ENCODE data around the gene NEK7. TPM values are rescaled to one million over a fixed set of nuclear protein-coding genes. Genes with fewer than 3 reads are reported as not detected.

Gene NEK7
- total RNA-seq, 2 experiments from 2014 or later: 61.5 to 63.2 TPM

- POLR2A ChIA-PET: no interaction called here
- Mint-ChIP-seq H3K27ac (no peak overlapping the region), H3K4me3 (no peak overlapping the region), H3K36me3 (ENCODE audit: low read depth) (peaks cover 26% of the 10 kb centered on the region), H3K4me1 (ENCODE audit: low read depth) (peaks cover 12% of the 10 kb centered on the region), H3K9me3 (ENCODE audit: insufficient read depth) (peaks cover 4% of the 10 kb centered on the region), H3K27me3 (ENCODE audit: low read depth) (no peaks in the 10 kb centered on the region)
- no peak for DNase-seq
- no peak for ATAC-seq
- CTCF ChIA-PET: interaction anchor here (0.6 to 0.8 kb wide), 3 partner anchors 37 to 75 kb away, joined by 3 read pairs; no protein-coding TSS in a partner anchor
These were observed 88.6 kb downstream of the NEK7 start for GRCh38 chr1:198245379-198245778.

DNA sequence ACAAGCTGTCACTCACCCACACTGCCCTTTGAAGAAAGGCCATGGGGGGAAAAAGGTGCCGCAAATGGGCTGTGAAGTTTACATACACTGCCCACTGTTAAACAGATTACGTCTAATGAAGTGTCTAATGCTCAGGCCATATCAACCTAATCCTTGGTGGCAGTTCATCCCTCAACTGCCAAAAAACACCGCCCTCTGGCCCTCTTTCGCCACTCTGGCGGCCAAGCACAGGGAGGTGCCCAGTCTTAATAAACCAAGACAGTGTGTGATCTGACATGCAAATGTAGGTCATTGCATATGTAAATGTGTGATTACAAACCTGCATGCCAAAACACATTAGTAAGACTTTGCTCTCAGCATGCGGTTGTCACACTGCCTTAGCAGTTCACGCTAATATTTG is 89.5 kb downstream of the NEK7 start:
- no peaks in the 10 kb centered on the region for H3K27me3 Mint-ChIP-seq (ENCODE audit: low read depth)
- ChIA-PET POLR2A (interaction anchor here (0.5 kb wide), 1 partner anchor 267 kb away, joined by 3 read pairs; no protein-coding TSS in a partner anchor), CTCF (no interaction called here)
- peaks cover 11% of the 10 kb centered on the region for H3K4me1 Mint-ChIP-seq (ENCODE audit: low read depth)
- ATAC-seq (no peak), DNase-seq (no peak)
- H3K4me3 Mint-ChIP-seq: no peak overlapping the region
- peaks cover 26% of the 10 kb centered on the region for H3K36me3 Mint-ChIP-seq (ENCODE audit: low read depth)
- no peak overlapping the region for H3K27ac Mint-ChIP-seq
- peaks cover 4% of the 10 kb centered on the region for H3K9me3 Mint-ChIP-seq (ENCODE audit: insufficient read depth)

DNA sequence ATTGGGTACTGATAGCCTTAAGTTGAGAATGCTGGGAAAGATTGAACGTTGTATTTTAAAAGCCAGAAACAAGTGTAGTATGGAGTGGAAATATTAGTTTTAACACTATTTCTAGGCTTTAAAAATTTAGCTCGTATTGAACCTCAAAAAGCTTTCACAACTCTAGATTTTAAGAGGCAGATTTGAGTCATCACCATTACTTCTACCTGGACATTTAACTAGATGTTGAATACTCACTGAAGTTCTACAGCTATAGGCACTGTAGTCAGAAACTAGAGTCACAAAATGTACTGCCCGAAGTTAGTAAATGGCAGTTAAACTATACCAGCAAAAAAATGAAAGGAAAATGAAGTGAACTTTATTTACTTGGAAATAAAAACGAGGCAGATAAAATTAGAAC is 96.5 kb downstream of the NEK7 start:
- Mint-ChIP-seq H3K9me3 (ENCODE audit: insufficient read depth) (peaks cover 2% of the 10 kb centered on the region), H3K27me3 (ENCODE audit: low read depth) (no peaks in the 10 kb centered on the region), H3K4me1 (ENCODE audit: low read depth) (peaks cover 30% of the 10 kb centered on the region), H3K4me3 (no peak overlapping the region), H3K27ac (no peak overlapping the region), H3K36me3 (ENCODE audit: low read depth) (peaks cover 27% of the 10 kb centered on the region)
- POLR2A ChIA-PET: no interaction called here
- CTCF ChIA-PET: interaction anchor here (0.8 to 1.6 kb wide), 2 partner anchors 32 to 65 kb away, joined by 3 to 4 read pairs; no protein-coding TSS in a partner anchor
- ATAC-seq: no peak
- no peak for DNase-seq

DNA sequence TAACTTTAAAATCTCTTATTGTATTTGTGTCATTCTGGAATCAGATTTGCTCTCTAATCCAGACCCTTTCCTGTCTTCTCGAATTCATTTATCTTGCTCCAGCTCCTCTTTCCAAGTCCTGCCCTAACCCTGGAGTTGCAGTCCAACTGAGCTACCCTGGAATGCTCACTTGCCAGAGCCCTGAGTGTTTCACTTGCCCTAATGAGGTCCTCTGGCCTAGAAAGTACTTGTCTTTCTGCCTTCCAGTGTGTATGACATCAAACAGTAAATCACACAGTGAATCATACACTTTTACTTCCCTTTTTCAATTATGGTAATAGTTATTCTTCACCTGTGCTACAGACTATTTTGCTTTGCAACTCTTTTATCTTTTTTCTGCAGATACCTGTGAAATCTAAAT is 96.9 kb downstream of the NEK7 start:
- peaks cover 33% of the 10 kb centered on the region for H3K4me1 Mint-ChIP-seq (ENCODE audit: low read depth)

GRCh38 chr1:198254521-198254920 is 97.7 kb downstream of the NEK7 start:
- peaks cover 32% of the 10 kb centered on the region for H3K4me1 Mint-ChIP-seq (ENCODE audit: low read depth)
- CTCF ChIA-PET: interaction anchor here (0.7 to 1.6 kb wide), 5 partner anchors 10 to 110 kb away, joined by 3 to 4 read pairs (median 4); no protein-coding TSS in a partner anchor
- no peak overlapping the region for H3K27ac Mint-ChIP-seq
- H3K9me3 Mint-ChIP-seq (ENCODE audit: insufficient read depth): no peaks in the 10 kb centered on the region
- H3K36me3 Mint-ChIP-seq (ENCODE audit: low read depth): peaks cover 19% of the 10 kb centered on the region
- H3K27me3 Mint-ChIP-seq (ENCODE audit: low read depth): no peaks in the 10 kb centered on the region
- POLR2A ChIA-PET: interaction anchor here (0.7 kb wide), 1 partner anchor 15 kb away, joined by 3 read pairs; no protein-coding TSS in a partner anchor
- no peak overlapping the region for H3K4me3 Mint-ChIP-seq
- DNase-seq (no peak), ATAC-seq (no peak)

More for the DNA sequence above, 96.9 kb downstream of the NEK7 start:
- DNase-seq: no peak
- ATAC-seq: no peak
- POLR2A ChIA-PET: no interaction called here
- CTCF ChIA-PET: interaction anchor here (0.8 to 1.6 kb wide), 2 partner anchors 33 to 66 kb away, joined by 3 to 4 read pairs; no protein-coding TSS in a partner anchor
- Mint-ChIP-seq H3K27me3 (ENCODE audit: low read depth) (no peaks in the 10 kb centered on the region), H3K4me3 (no peak overlapping the region), H3K27ac (peak overlapping the region; percentile 51), H3K9me3 (ENCODE audit: insufficient read depth) (no peaks in the 10 kb centered on the region), H3K36me3 (ENCODE audit: low read depth) (peaks cover 24% of the 10 kb centered on the region)

DNA sequence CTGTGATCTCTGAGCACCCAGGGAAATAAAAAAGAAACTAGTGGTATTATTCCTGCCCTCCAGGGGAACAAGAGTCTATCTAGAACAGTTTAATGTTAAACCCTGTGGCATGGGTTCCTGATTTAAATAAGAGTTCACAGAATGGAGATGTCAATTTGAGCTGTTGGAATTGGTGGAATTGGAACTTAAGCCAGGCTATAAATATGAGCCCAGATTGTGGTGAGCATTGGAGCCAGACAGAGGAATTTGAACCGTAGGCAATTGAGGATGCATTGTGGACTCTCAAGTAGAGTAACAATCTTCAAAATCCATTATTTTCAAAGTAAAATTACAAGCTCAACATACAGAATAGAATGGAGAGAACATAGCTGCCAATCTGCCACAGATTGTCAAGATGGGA is 98.2 kb downstream of the NEK7 start:
- ATAC-seq (no peak), DNase-seq (no peak)
- H3K9me3 Mint-ChIP-seq (ENCODE audit: insufficient read depth): no peaks in the 10 kb centered on the region
- no peak overlapping the region for H3K27ac Mint-ChIP-seq
- H3K4me1 Mint-ChIP-seq (ENCODE audit: low read depth): peaks cover 35% of the 10 kb centered on the region
- no peak overlapping the region for H3K4me3 Mint-ChIP-seq
- peaks cover 19% of the 10 kb centered on the region for H3K36me3 Mint-ChIP-seq (ENCODE audit: low read depth)
- CTCF ChIA-PET: interaction anchor here (0.7 to 1.4 kb wide), 4 partner anchors 11 to 111 kb away, joined by 3 to 4 read pairs (median 4); no protein-coding TSS in a partner anchor
- POLR2A ChIA-PET: interaction anchor here (0.7 kb wide), 1 partner anchor 15 kb away, joined by 3 read pairs; no protein-coding TSS in a partner anchor
- no peaks in the 10 kb centered on the region for H3K27me3 Mint-ChIP-seq (ENCODE audit: low read depth)

- Mint-ChIP-seq H3K9me3 (ENCODE audit: insufficient read depth) (no peaks in the 10 kb centered on the region), H3K36me3 (ENCODE audit: low read depth) (peaks cover 19% of the 10 kb centered on the region), H3K4me3 (no peak overlapping the region), H3K4me1 (ENCODE audit: low read depth) (peaks cover 41% of the 10 kb centered on the region), H3K27me3 (ENCODE audit: low read depth) (no peaks in the 10 kb centered on the region), H3K27ac (no peak overlapping the region)
- no peak for DNase-seq
- no peak for ATAC-seq
- ChIA-PET CTCF (interaction anchor here (1.4 kb wide), 2 partner anchors 11 to 91 kb away, joined by 3 to 4 read pairs; no protein-coding TSS in a partner anchor), POLR2A (no interaction called here)
These were observed 99.0 kb downstream of the NEK7 start for GRCh38 chr1:198255784-198256183.

GRCh38 chr1:198258491-198258890 is 101.7 kb downstream of the NEK7 start:
- Mint-ChIP-seq H3K36me3 (ENCODE audit: low read depth) (peaks cover 18% of the 10 kb centered on the region), H3K4me3 (no peak overlapping the region), H3K27me3 (ENCODE audit: low read depth) (no peaks in the 10 kb centered on the region), H3K4me1 (ENCODE audit: low read depth) (peaks cover 31% of the 10 kb centered on the region), H3K9me3 (ENCODE audit: insufficient read depth) (no peaks in the 10 kb centered on the region), H3K27ac (no peak overlapping the region)
- DNase-seq: no peak
- CTCF ChIA-PET: no interaction called here
- ATAC-seq: peak; percentile 60
- POLR2A ChIA-PET: no interaction called here

DNA sequence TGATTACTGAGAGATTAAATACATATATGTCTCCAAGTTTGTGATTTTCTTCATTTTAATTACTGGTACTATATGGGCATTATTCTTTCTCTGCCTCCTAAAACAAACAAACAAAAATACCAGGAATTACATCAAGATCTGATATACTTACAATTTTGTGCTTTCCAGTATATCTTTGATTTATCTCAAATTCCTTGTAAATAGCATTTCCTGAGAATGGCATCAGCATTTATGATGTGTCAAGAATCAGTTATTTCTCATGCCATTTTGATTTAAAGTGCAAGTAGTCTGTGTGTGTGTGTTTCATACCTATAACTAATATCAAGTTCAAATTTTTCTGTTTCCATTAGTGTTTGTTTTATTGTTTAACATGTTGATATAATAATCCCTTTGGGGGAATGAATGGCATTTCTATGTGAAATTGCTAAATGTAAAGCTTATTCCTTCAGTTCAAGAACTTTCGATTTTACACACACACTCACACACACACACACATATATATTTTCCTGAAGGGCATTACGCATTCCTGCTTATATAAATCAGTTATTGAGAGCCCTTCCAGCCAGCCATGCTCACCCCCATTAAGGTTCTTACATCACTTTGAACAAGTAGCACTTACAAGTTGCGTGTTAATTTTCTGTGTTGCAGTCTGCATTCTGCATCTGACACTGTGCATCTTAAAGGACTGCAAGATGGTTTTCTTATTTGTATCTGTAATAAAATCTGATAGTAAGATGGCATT is 102.7 kb downstream of the NEK7 start:
- Mint-ChIP-seq H3K36me3 (ENCODE audit: low read depth) (peaks cover 18% of the 10 kb centered on the region), H3K9me3 (ENCODE audit: insufficient read depth) (no peaks in the 10 kb centered on the region), H3K27ac (no peak overlapping the region), H3K4me1 (ENCODE audit: low read depth) (peaks cover 24% of the 10 kb centered on the region), H3K27me3 (ENCODE audit: low read depth) (no peaks in the 10 kb centered on the region), H3K4me3 (no peak overlapping the region)
- ChIA-PET CTCF (interaction anchor here (2.3 kb wide), 1 partner anchor 171 kb away, joined by 6 read pairs; no protein-coding TSS in a partner anchor), POLR2A (interaction anchor here (0.7 to 1.0 kb wide), 2 partner anchors 103 to 351 kb away, joined by 4 read pairs; partner anchors contain the start of gene NEK7)
- ATAC-seq: no peak
- no peak for DNase-seq

DNA sequence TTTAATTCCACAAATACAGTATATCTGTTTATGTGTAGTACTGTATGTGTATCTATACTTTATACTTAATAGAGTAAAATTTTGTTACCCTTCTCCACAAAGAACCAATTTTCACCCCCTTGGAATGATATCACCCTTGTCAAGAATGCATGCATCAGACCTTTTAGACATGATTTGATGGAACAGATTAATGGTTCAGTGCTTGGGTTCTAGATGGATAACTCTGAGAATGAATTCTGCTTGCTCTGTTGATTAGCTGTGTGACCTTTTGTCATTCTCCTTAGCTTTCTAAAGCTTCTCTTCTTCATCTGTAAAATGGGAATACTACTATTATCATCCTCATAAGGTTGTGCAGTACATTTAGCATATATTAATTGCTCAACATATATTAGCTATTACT is 105.1 kb downstream of the NEK7 start:
- Mint-ChIP-seq H3K4me1 (ENCODE audit: low read depth) (peaks cover 22% of the 10 kb centered on the region), H3K36me3 (ENCODE audit: low read depth) (peaks cover 11% of the 10 kb centered on the region), H3K27me3 (ENCODE audit: low read depth) (no peaks in the 10 kb centered on the region), H3K9me3 (ENCODE audit: insufficient read depth) (no peaks in the 10 kb centered on the region), H3K4me3 (no peak overlapping the region), H3K27ac (no peak overlapping the region)
- ChIA-PET POLR2A (no interaction called here), CTCF (interaction anchor here (1.0 to 2.3 kb wide), 2 partner anchors 106 to 174 kb away, joined by 4 to 6 read pairs; no protein-coding TSS in a partner anchor)
- DNase-seq: no peak
- no peak for ATAC-seq

- ChIA-PET CTCF (no interaction called here), POLR2A (no interaction called here)
- no peaks in the 10 kb centered on the region for H3K9me3 Mint-ChIP-seq (ENCODE audit: insufficient read depth)
- DNase-seq (no peak), ATAC-seq (no peak)
- H3K4me1 Mint-ChIP-seq (ENCODE audit: low read depth): peaks cover 18% of the 10 kb centered on the region
- H3K36me3 Mint-ChIP-seq (ENCODE audit: low read depth): peaks cover 8% of the 10 kb centered on the region
- no peak overlapping the region for H3K4me3 Mint-ChIP-seq
- H3K27me3 Mint-ChIP-seq (ENCODE audit: low read depth): no peaks in the 10 kb centered on the region
- no peak overlapping the region for H3K27ac Mint-ChIP-seq
These were observed 106.4 kb downstream of the NEK7 start for GRCh38 chr1:198263186-198263585.

DNA sequence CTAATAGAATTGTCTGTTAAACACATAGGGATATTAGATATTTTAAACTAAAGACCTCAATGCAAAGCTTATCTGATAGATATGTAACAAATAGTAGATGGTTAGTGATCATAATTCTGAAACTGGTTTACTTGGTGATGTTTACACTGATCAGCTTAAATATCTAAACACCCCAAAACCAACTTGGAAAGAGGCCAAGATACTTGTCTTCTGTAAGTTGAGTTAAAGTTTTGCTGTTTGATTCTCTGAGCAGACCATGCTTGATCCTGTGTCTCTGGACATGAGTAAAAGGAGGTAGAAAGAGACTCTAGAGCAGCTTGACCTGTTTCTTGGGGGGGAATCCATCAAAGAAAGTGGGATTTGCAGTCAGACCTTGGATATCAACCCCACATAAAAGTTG is 107.5 kb downstream of the NEK7 start:
- H3K27ac Mint-ChIP-seq: no peak overlapping the region
- ChIA-PET CTCF (interaction anchor here (0.9 kb wide), 1 partner anchor 108 kb away, joined by 3 read pairs; no protein-coding TSS in a partner anchor), POLR2A (no interaction called here)
- H3K9me3 Mint-ChIP-seq (ENCODE audit: insufficient read depth): no peaks in the 10 kb centered on the region
- H3K27me3 Mint-ChIP-seq (ENCODE audit: low read depth): no peaks in the 10 kb centered on the region
- no peak for ATAC-seq
- no peak overlapping the region for H3K4me3 Mint-ChIP-seq
- DNase-seq: no peak
- peaks cover 12% of the 10 kb centered on the region for H3K4me1 Mint-ChIP-seq (ENCODE audit: low read depth)
- peaks cover 8% of the 10 kb centered on the region for H3K36me3 Mint-ChIP-seq (ENCODE audit: low read depth)

Measured in activated CD8-positive, alpha-beta T cell treated with anti-CD3 and anti-CD28 coated beads, Interleukin-2, amount 10 ng/mL, durations not matched to agents 7 days and 5 days (primary cell).